Colonic mucosa (tissue), 4 donors: ENCODE measurements around the gene DYRK2. TPM values are rescaled to one million over a fixed set of nuclear protein-coding genes. Genes with fewer than 3 reads are reported as not detected.

Source experiments
- DNase-seq: peaks from one replicate; pipeline ENCODE4 v3.0.0-alpha.2; 2020
- H3K27ac ChIP-seq: fragments of 200-600 bp; one replicate; pipeline ENCODE4 v1.8.0; 2021
- H3K27me3 ChIP-seq: fragments of 200-600 bp; one replicate; pipeline ENCODE4 v1.8.0; 2021
- H3K36me3 ChIP-seq: fragments of 200-600 bp; one replicate; pipeline ENCODE4 v1.8.0; 2021
- H3K4me1 ChIP-seq: fragments of 200-600 bp; one replicate; pipeline ENCODE4 v1.8.0; 2021; ENCODE audit warnings: mild to moderate bottlenecking
- H3K4me3 ChIP-seq: fragments of 200-600 bp; one replicate; pipeline ENCODE4 v1.8.0; 2021
- H3K9ac ChIP-seq, 2 donors: one replicate each; pipeline ENCODE4 v1.7.0; 2013; ENCODE audit warnings: control low read depth in 2 of 2, low read depth in 2 of 2, low read length in 2 of 2
- H3K9me3 ChIP-seq: fragments of 200-600 bp; one replicate; pipeline ENCODE4 v1.8.0; 2021
- intact Hi-C: fragments of 100-400 bp; cut with DNase I; formaldehyde crosslinking; loops from one replicate; pipeline ENCODE4 v1.14.1; 2022
- total RNA-seq, 2 donors: library from RNA; stranded (reverse); fragmentation: NEBNext Ultra II Directional in 1 of 2; extraction: Animal tissue kit (Norgen Biotek cat#: 25700) in 1 of 2; gene quantifications; one replicate each; pipeline ENCODE4 v1.2.1, GENCODE V29; 2021
- TF ChIP-seq, protein P1 (sequence below): fragments of 200-600 bp; IDR thresholded peaks from one replicate; pipeline ENCODE4 v1.8.0; 2022; ENCODE audit warnings: antibody characterized with exemption, mild to moderate bottlenecking
- donor health status: healthy.
- donor health status: DM: no; HTN: no; CAD: no.
- donor health status: DM: no; HTN: no; CAD: no.

DYRK2 gene
- total RNA-seq, 2 donors from 2014 or later: 66.0 to 112 TPM

DNA sequence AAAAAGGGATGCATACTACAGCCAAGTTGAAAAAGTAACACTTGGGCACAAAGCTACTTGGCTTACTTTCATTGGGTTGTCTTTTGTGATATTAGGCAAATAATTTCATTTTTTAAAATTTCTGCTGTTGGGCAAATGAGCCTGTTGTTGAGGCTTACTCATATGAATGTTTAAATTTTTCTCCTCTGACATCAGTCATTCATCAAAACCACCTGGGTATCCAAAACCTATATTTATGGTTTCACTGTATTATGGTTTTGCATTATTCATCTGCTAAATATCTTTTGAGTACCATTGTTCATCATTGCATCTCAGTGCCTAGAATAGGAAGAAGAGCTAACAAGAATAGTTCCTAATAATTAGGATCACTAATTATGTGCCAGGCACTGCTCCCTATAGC, 28.1 kb downstream of the DYRK2 start:
- no peaks in the 10 kb centered on the region for H3K4me1 ChIP-seq
- H3K9ac ChIP-seq: no peak overlapping the region
- intact Hi-C loops: no loop called here
- H3K27me3 ChIP-seq: no peaks in the 10 kb centered on the region
- no peaks in the 10 kb centered on the region for H3K9me3 ChIP-seq
- TF ChIP-seq, protein P1, sequence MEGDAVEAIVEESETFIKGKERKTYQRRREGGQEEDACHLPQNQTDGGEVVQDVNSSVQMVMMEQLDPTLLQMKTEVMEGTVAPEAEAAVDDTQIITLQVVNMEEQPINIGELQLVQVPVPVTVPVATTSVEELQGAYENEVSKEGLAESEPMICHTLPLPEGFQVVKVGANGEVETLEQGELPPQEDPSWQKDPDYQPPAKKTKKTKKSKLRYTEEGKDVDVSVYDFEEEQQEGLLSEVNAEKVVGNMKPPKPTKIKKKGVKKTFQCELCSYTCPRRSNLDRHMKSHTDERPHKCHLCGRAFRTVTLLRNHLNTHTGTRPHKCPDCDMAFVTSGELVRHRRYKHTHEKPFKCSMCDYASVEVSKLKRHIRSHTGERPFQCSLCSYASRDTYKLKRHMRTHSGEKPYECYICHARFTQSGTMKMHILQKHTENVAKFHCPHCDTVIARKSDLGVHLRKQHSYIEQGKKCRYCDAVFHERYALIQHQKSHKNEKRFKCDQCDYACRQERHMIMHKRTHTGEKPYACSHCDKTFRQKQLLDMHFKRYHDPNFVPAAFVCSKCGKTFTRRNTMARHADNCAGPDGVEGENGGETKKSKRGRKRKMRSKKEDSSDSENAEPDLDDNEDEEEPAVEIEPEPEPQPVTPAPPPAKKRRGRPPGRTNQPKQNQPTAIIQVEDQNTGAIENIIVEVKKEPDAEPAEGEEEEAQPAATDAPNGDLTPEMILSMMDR: no peak
- H3K27ac ChIP-seq: no peak overlapping the region
- H3K4me3 ChIP-seq: no peak overlapping the region
- DNase-seq: no peak
- no peaks in the 10 kb centered on the region for H3K36me3 ChIP-seq

DNA sequence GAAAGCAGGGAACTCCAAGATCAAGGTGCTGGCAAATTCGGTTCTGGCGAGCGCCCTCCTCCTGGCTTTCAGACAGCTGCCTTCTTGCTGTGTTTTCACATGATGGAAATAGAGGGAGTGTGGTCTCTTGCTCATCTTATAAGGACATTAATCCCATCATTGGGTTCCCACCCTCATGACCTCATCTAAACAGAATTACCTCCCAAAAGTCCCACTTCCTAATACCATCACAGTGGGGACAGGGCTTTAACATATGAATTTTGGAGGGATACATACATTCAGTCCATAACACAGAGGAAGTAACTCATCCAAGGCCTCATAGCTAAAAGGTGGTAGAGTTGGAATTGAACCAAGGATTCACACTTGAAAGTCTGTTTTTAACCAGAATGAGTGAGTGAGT, 28.6 kb downstream of the DYRK2 start:
- H3K36me3 ChIP-seq: no peaks in the 10 kb centered on the region
- H3K27ac ChIP-seq: no peak overlapping the region
- TF ChIP-seq, protein P1: no peak
- H3K27me3 ChIP-seq: no peaks in the 10 kb centered on the region
- H3K9me3 ChIP-seq: no peaks in the 10 kb centered on the region
- DNase-seq: no peak
- intact Hi-C loops: no loop called here
- H3K9ac ChIP-seq: no peak overlapping the region
- no peaks in the 10 kb centered on the region for H3K4me1 ChIP-seq
- no peak overlapping the region for H3K4me3 ChIP-seq

DNA sequence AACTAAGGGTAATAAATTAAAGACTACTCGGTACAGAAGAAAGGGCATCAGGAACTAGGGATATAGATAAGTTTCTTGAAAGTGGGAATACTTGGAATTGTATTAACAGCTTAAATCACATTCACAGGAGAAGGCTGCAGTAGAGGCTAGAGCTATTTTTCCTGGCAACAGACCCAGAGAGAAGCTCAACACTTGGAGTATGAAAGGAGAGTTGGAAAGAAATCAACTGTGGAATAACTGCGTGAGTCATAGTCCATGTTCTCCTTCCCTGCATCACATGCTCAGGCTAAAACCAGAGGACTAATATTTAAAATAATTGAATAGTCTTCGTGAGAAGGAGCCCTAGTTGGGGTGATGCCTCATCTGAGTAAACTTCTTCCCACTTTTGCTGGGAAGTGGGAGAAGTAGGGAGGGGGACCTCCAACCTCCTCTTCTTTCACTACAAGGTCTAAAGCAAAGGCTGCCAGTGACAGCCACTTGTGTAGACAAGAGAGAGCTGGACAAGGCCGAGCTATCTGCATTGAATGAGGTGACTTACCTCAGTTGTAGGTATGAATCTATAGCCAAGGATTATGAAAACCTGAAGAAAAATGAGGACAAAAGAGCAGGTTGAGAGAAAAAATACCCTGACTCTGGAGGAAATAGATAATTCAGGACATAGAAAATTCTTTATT, 32.7 kb downstream of the DYRK2 start:
- no peak overlapping the region for H3K9ac ChIP-seq
- H3K36me3 ChIP-seq: no peaks in the 10 kb centered on the region
- intact Hi-C loops: no loop called here
- H3K9me3 ChIP-seq: no peaks in the 10 kb centered on the region
- DNase-seq: no peak
- TF ChIP-seq, protein P1: no peak
- H3K27me3 ChIP-seq: no peaks in the 10 kb centered on the region
- no peak overlapping the region for H3K4me3 ChIP-seq
- no peaks in the 10 kb centered on the region for H3K4me1 ChIP-seq
- H3K27ac ChIP-seq: peak overlapping the region; percentile 8

DNA sequence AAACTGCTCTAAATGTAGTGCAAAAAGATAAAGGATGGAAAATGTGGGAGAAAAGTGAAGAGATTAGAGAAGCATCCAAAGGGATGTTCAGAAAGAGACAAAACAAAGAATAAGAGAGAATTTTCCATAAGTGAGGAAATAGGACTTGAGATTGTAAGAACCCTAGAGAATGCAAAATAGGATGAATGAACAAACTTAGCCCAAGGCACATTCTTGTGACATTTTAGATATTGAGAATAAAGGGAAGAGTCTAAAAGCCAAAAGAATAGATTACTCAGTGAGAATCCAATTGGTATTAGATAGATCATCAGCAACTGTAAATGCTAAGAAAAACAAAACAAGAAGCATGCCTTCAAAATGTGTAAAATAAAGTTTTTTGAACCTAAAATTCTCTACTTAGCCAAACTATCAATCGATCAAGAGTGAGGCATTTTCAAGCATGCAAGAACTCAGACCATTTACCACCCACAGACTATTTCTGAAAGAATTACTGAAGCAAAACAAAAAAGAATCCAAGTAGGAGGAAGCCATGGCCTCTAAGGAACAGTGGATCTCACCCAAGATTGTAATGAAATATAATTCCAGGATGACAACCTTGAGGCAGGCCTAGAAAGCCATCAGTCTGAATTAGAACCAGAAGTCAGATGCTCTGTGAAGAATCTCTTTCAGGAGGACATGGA, 33.5 kb downstream of the DYRK2 start:
- no peaks in the 10 kb centered on the region for H3K36me3 ChIP-seq
- intact Hi-C loops: no loop called here
- no peak for DNase-seq

DNA sequence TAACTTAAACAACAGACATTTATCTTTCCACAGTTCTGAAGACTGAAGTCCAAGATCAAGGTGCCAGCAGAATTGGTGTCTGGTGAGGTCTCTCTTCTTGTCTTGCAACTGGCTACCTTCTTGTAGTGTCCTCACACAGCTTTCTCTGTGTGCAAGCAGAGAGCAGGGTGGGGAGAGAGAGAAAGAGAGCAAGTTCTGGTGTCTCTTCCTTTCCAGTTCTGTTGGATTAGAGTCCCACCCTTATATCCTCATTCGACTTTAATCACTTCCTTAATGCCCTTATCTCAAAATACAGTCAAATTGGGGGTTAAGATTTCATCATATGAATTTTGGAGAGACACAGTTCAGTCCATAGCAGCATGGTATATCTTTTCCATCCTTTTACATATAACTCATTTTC, 40.8 kb downstream of the DYRK2 start:
- TF ChIP-seq, protein P1: no peak
- Histone ChIP-seq H3K9me3 (no peaks in the 10 kb centered on the region), H3K4me1 (no peaks in the 10 kb centered on the region), H3K27me3 (no peaks in the 10 kb centered on the region), H3K36me3 (no peaks in the 10 kb centered on the region), H3K9ac (no peak overlapping the region), H3K4me3 (no peak overlapping the region), H3K27ac (peak overlapping the region; percentile 9)
- DNase-seq: no peak
- intact Hi-C loops: no loop called here

More for the DNA sequence above, 33.5 kb downstream of the DYRK2 start:
- Histone ChIP-seq H3K4me3 (no peak overlapping the region), H3K9me3 (no peaks in the 10 kb centered on the region), H3K4me1 (no peaks in the 10 kb centered on the region), H3K9ac (no peak overlapping the region), H3K27ac (peak overlapping the region; percentile 8), H3K27me3 (no peaks in the 10 kb centered on the region)
- TF ChIP-seq, protein P1: no peak
